Glutamatergic neuron (in vitro differentiated cells): Measurements from ENCODE around the gene TANGO6. TPM values are rescaled to one million over a fixed set of nuclear protein-coding genes. Genes with fewer than 3 reads are reported as not detected.

Experiments
- DNase-seq: peaks from one replicate; pipeline ENCODE4 v3.0.0; 2022
- H3K27ac Mint-ChIP-seq: one replicate; pipeline ENCODE4 v1.8.0; 2020; ENCODE audit warnings: mild to moderate bottlenecking, mixed read lengths, inconsistent platforms; ENCODE audit not compliant: unreplicated experiment
- H3K27me3 Mint-ChIP-seq: one replicate; pipeline ENCODE4 v1.8.0; 2020; ENCODE audit warnings: mild to moderate bottlenecking, moderate library complexity, mixed read lengths, inconsistent platforms; ENCODE audit not compliant: unreplicated experiment
- H3K36me3 Mint-ChIP-seq: one replicate; pipeline ENCODE4 v1.8.0; 2020; ENCODE audit warnings: mild to moderate bottlenecking, mixed read lengths, inconsistent platforms; ENCODE audit not compliant: unreplicated experiment
- H3K4me1 Mint-ChIP-seq: one replicate; pipeline ENCODE4 v1.8.0; 2020; ENCODE audit warnings: mild to moderate bottlenecking, low read depth, mixed read lengths, inconsistent platforms; ENCODE audit not compliant: unreplicated experiment
- H3K4me3 Mint-ChIP-seq: one replicate; pipeline ENCODE4 v1.8.0; 2020; ENCODE audit warnings: mild to moderate bottlenecking, mixed read lengths, inconsistent platforms; ENCODE audit not compliant: unreplicated experiment
- H3K9me3 Mint-ChIP-seq: one replicate; pipeline ENCODE4 v1.8.0; 2020; ENCODE audit warnings: mild to moderate bottlenecking, moderate library complexity, mixed read lengths, inconsistent platforms; ENCODE audit not compliant: unreplicated experiment
- total RNA-seq: library from RNA; stranded (reverse); fragmentation: NEBNext Ultra II Directional; extraction: Animal tissue kit (Norgen Biotek cat#: 25700); gene quantifications from one replicate; pipeline ENCODE4 v1.2.1, GENCODE V29; 2021; ENCODE audit not compliant: unreplicated experiment
- TF ChIP-seq, protein P1 (sequence below): fragments of 200-600 bp; sonication (generic); IDR thresholded peaks from one replicate; pipeline ENCODE4 v1.5.0; 2021; ENCODE audit not compliant: partially characterized antibody, unreplicated experiment

TANGO6 gene
- total RNA-seq, 1 donor from 2014 or later, result 16.1 TPM

DNA sequence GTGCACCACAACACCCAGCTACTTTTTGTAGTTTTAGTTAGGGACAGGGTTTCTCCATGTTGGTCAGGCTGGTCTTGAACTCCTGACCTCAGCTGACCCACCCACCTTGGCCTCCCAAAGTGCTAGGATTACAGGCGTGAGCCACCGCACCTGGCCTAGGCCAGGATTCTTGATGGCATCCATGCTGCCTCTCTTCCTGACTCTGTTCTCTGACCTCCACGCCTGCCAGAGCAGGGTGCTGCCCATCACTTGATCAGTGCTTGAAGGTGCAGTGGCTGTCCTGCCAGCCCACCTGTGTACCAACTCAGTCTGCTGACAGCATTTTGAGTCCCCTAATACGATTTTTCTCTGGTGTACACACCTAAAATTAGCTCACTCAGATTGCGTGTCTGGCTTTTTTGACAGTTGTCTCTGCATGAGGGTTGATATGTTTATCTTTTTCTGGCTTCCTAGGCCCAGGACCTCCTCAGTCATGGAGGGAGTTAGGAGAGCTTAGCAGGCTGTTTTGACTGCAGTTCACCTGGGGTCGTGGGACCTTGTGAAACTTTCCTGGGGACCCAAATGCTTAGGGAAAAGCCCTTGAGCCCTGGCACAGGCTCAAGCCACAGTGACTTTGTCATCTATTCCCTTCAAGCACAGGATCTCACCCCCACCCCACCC, 268.0 kb downstream of the TANGO6 start:
- TF ChIP-seq, protein P1, sequence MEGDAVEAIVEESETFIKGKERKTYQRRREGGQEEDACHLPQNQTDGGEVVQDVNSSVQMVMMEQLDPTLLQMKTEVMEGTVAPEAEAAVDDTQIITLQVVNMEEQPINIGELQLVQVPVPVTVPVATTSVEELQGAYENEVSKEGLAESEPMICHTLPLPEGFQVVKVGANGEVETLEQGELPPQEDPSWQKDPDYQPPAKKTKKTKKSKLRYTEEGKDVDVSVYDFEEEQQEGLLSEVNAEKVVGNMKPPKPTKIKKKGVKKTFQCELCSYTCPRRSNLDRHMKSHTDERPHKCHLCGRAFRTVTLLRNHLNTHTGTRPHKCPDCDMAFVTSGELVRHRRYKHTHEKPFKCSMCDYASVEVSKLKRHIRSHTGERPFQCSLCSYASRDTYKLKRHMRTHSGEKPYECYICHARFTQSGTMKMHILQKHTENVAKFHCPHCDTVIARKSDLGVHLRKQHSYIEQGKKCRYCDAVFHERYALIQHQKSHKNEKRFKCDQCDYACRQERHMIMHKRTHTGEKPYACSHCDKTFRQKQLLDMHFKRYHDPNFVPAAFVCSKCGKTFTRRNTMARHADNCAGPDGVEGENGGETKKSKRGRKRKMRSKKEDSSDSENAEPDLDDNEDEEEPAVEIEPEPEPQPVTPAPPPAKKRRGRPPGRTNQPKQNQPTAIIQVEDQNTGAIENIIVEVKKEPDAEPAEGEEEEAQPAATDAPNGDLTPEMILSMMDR, result no peak
- H3K27ac Mint-ChIP-seq, result no peak overlapping the region
- peaks cover 6% of the 10 kb centered on the region for H3K4me1 Mint-ChIP-seq
- H3K36me3 Mint-ChIP-seq, result peaks cover 6% of the 10 kb centered on the region
- H3K27me3 Mint-ChIP-seq, result peaks cover 9% of the 10 kb centered on the region
- peaks cover 5% of the 10 kb centered on the region for H3K9me3 Mint-ChIP-seq
- H3K4me3 Mint-ChIP-seq, result no peak overlapping the region
- DNase-seq, result no peak

DNA sequence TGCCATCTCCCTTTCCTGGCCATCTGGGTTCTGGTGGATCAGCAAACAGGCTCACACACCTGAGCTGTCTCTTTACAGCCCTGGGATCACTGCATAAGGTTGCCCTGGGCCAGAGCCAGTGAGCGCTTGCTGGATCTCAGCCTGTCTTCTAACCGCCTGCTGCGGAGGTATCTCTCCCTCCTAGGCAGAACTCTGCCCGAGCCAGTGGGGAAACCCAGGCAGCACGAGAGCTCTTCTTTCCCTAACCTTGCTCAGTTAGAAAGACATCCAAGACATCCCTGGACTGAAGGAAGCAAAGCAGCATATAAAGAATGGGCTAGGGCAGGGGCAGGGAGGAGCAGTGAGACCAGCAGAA, 268.5 kb downstream of the TANGO6 start:
- peaks cover 6% of the 10 kb centered on the region for H3K4me1 Mint-ChIP-seq
- H3K27ac Mint-ChIP-seq, result no peak overlapping the region
- no peak for DNase-seq
- TF ChIP-seq, protein P1, result no peak
- H3K4me3 Mint-ChIP-seq, result no peak overlapping the region
- H3K9me3 Mint-ChIP-seq, result peaks cover 5% of the 10 kb centered on the region
- H3K36me3 Mint-ChIP-seq, result peaks cover 6% of the 10 kb centered on the region
- H3K27me3 Mint-ChIP-seq, result peaks cover 9% of the 10 kb centered on the region

DNA sequence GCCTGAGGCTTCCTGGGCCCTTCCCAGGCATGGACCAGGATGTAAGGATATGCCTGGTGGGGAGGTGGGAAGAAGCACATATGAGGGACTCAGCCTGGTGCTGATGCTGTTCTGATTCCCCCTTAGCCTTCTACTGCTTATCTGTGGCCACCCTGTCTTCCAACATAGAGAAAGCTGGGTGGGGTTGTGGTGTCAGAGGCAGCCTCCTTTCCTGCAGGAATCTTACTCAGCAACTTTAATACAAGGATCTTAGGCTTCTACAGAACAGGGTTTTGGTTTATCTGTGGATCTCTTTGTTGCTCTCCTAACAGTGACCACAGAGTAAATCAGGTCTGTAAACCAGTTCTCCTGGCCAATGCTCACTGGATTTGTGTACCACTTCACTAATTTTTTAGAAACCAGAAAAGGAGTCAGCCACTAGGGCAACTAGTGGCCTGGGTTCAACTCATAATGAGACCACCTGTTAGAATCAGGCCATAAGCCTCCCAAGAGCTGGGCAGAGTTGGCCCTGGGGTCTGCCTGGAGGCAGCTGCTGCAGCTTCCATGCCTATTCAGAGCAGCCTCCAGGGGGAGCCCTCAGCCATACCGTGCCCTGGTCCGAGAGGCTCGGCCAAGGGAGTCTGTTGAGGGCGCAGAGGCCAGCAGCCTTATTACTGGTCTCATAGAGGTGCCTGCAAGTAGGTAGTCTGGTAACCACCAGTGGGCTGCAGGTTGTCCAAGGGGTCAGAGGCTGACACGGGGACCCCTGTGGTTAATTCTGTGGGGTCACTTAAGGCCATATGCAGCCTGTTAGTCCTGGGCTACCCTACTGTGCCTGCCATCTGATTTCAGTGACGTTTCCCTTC, 269.2 kb downstream of the TANGO6 start:
- Mint-ChIP-seq H3K4me3 (no peak overlapping the region), H3K27me3 (peaks cover 9% of the 10 kb centered on the region), H3K9me3 (peaks cover 5% of the 10 kb centered on the region), H3K4me1 (peaks cover 1% of the 10 kb centered on the region), H3K36me3 (peaks cover 6% of the 10 kb centered on the region), H3K27ac (no peak overlapping the region)
- TF ChIP-seq, protein P1, result peak; percentile 77
- DNase-seq, result peak; percentile 88

DNA sequence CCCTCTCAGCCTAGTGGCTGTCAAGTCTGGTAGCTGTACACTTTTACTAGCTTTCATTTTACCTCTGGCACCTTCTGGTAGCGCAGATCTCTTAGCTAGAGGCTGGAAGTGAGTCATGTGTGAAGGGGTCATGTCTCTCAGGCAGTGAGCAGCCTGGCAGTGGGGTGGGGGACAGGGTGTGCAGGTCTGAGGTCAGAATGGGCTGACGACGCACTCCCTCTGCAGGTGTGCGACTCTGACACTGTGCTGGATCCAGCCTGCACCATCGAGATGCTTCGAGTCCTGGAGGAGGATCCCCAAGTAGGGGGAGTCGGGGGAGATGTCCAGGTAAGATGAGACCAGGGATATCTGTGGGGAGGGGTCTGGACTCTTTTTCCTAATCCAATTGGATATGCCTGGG, 269.9 kb downstream of the TANGO6 start:
- Mint-ChIP-seq H3K27me3 (peaks cover 5% of the 10 kb centered on the region), H3K36me3 (peaks cover 9% of the 10 kb centered on the region), H3K4me1 (no peaks in the 10 kb centered on the region), H3K27ac (no peak overlapping the region), H3K9me3 (peaks cover 4% of the 10 kb centered on the region), H3K4me3 (no peak overlapping the region)
- DNase-seq, result no peak
- TF ChIP-seq, protein P1, result no peak

DNA sequence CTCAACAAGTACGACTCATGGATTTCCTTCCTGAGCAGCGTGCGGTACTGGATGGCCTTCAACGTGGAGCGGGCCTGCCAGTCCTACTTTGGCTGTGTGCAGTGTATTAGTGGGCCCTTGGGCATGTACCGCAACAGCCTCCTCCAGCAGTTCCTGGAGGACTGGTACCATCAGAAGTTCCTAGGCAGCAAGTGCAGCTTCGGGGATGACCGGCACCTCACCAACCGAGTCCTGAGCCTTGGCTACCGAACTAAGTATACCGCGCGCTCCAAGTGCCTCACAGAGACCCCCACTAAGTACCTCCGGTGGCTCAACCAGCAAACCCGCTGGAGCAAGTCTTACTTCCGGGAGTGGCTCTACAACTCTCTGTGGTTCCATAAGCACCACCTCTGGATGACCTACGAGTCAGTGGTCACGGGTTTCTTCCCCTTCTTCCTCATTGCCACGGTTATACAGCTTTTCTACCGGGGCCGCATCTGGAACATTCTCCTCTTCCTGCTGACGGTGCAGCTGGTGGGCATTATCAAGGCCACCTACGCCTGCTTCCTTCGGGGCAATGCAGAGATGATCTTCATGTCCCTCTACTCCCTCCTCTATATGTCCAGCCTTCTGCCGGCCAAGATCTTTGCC, 271.1 kb downstream of the TANGO6 start:
- Mint-ChIP-seq H3K4me1 (no peaks in the 10 kb centered on the region), H3K4me3 (no peak overlapping the region), H3K27me3 (no peaks in the 10 kb centered on the region), H3K36me3 (peaks cover 9% of the 10 kb centered on the region), H3K9me3 (peaks cover 4% of the 10 kb centered on the region), H3K27ac (no peak overlapping the region)
- TF ChIP-seq, protein P1, result no peak
- DNase-seq, result no peak
